Mesendoderm (in vitro differentiated cells): Measurements from ENCODE around the gene HSPB7. TPM values are rescaled to one million over a fixed set of nuclear protein-coding genes. Genes with fewer than 3 reads are reported as not detected.

Experiments
- DNase-seq: peaks from one replicate; pipeline ENCODE4 v3.0.0; 2013
- H2AK5ac ChIP-seq: 2 replicates; pipeline ENCODE4 v1.6.1; 2013; ENCODE audit warnings: low read length, inconsistent platforms
- H2BK120ac ChIP-seq: 2 replicates; pipeline ENCODE4 v1.6.1; 2013; ENCODE audit warnings: low read depth, mild to moderate bottlenecking, low read length, moderate library complexity, mixed read lengths
- H2BK15ac ChIP-seq: replicated peaks from 2 replicates; pipeline ENCODE4 v1.6.1; 2013; ENCODE audit warnings: low read depth, mild to moderate bottlenecking, moderate library complexity
- H2BK5ac ChIP-seq: 2 replicates; pipeline ENCODE4 v1.6.1; 2013; ENCODE audit warnings: low read length, inconsistent platforms
- H3K18ac ChIP-seq: 2 replicates; pipeline ENCODE4 v1.6.1; 2013; ENCODE audit warnings: mild to moderate bottlenecking, low read length, mixed read lengths
- H3K23ac ChIP-seq: one replicate; pipeline ENCODE4 v1.6.1; 2013; ENCODE audit warnings: low read length
- H3K27ac ChIP-seq: 2 replicates; pipeline ENCODE4 v1.5.1; 2013; ENCODE audit warnings: low read depth, mild to moderate bottlenecking, inconsistent platforms, low read length, moderate library complexity
- H3K27me3 ChIP-seq: 2 replicates; pipeline ENCODE4 v1.6.1; 2013; ENCODE audit warnings: low read length, control low read depth, mild to moderate bottlenecking, inconsistent platforms; ENCODE audit not compliant: insufficient read depth, poor library complexity
- H3K36me3 ChIP-seq: 2 replicates; pipeline ENCODE4 v1.6.1; 2013; ENCODE audit warnings: low read length, inconsistent platforms; ENCODE audit not compliant: control insufficient read depth, insufficient read depth
- H3K4ac ChIP-seq: one replicate; pipeline ENCODE4 v1.6.1; 2013; ENCODE audit warnings: low read depth, mild to moderate bottlenecking, low read length, moderate library complexity
- H3K4me1 ChIP-seq: 2 replicates; pipeline ENCODE4 v1.6.1; 2013; ENCODE audit warnings: low read depth, low read length, inconsistent platforms; ENCODE audit not compliant: control insufficient read depth
- H3K4me2 ChIP-seq: 2 replicates; pipeline ENCODE4 v1.6.1; 2013; ENCODE audit warnings: low read length
- H3K4me3 ChIP-seq: 2 replicates; pipeline ENCODE4 v1.5.1; 2013; ENCODE audit warnings: mild to moderate bottlenecking, low read length
- H3K56ac ChIP-seq: one replicate; pipeline ENCODE4 v1.6.1; 2013; ENCODE audit warnings: low read length
- H3K79me1 ChIP-seq: 2 replicates; pipeline ENCODE4 v1.6.1; 2013; ENCODE audit warnings: low read length, inconsistent platforms
- H3K79me2 ChIP-seq: 2 replicates; pipeline ENCODE4 v1.6.1; 2013; ENCODE audit warnings: mild to moderate bottlenecking, low read length; ENCODE audit not compliant: control insufficient read depth, insufficient read depth
- H3K9ac ChIP-seq: 2 replicates; pipeline ENCODE4 v1.6.1; 2013; ENCODE audit warnings: low read length, inconsistent platforms
- H4K5ac ChIP-seq: one replicate; pipeline ENCODE4 v1.6.1; 2013; ENCODE audit warnings: low read length
- H4K8ac ChIP-seq: one replicate; pipeline ENCODE4 v1.6.1; 2013; ENCODE audit warnings: low read depth, mild to moderate bottlenecking, control low read depth, low read length, moderate library complexity
- WGBS: extraction: QIAGEN DNeasy Blood & Tissue Kit; methylation state at CpG from one replicate; pipeline ENCODE4 v1.1.7; 2013; ENCODE audit warnings: low lambda C conversion rate, missing lambda C conversion rate; ENCODE audit not compliant: insufficient coverage; ENCODE audit errors: extremely low coverage; 5-methylcytosine and 5-hydroxymethylcytosine counted together
- small RNA-seq: library from polyadenylated mRNA; stranded (forward); fragments of <200 nt; extraction: miRNeasy Mini kit (QIAGEN cat#:217004); gene quantifications from one replicate; pipeline ENCODE3, GENCODE V24; 2013; ENCODE audit not compliant: insufficient read depth

The HSPB7 gene

DNA sequence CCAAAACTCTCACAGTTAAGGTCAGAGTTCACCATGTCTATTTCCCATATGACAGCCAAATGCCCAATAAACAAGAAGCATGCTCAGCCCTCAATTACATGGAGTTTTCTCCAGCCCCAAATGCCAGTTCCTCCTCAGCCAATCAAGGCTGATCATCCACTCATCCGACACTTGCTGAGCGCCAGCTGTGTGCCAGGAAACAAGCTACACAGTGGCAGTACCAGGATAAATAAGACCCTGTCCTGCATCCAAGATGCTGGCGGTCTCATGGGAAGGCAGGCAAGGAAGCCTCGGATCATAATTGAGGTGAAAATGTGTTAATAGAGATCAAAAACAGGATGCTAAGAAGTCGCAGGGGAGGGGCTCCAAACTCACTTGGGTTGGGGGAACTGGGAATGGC lies 49.7 kb downstream of the HSPB7 start:
- Histone ChIP-seq H4K8ac (no peak overlapping the region), H3K4me1 (no peaks in the 10 kb centered on the region), H3K79me1 (peaks cover 6% of the 10 kb centered on the region), H2BK5ac (no peak overlapping the region), H3K4me3 (no peak overlapping the region), H4K5ac (no peak overlapping the region), H3K79me2 (no peaks in the 10 kb centered on the region), H3K27ac (no peak overlapping the region), H3K56ac (no peak overlapping the region), H3K18ac (no peak overlapping the region), H3K4me2 (no peak overlapping the region), H3K9ac (no peak overlapping the region), H2BK120ac (no peak overlapping the region), H2AK5ac (no peak overlapping the region), H3K23ac (no peak overlapping the region), H2BK15ac (no peak overlapping the region), H3K4ac (no peak overlapping the region), H3K27me3 (no peaks in the 10 kb centered on the region), H3K36me3 (peaks cover 2% of the 10 kb centered on the region)
- DNase-seq = no peak
- WGBS = no CpG with 5 or more reads among the region's 5 CpGs

DNA sequence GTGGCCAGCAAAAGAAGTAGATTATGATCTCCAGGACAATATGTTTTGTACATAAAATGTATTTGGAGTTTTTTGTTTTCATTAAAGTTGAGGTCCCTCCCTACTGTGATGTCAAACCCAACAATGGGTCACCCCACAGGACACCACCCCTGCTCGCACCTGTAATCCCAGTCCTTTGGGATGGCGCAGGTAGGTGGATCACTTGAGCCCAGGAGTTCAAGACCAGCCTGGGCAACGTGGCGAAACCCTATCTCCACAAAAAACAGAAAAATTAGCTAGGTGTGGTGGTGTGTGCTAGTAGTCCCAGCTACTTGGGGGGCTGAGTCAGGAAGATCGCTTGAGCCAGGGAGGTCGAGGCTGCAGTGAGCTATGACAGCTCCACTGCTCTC lies 50.9 kb downstream of the HSPB7 start:
- peaks cover 3% of the 10 kb centered on the region for H3K79me1 ChIP-seq
- H3K4ac ChIP-seq = no peak overlapping the region
- H3K4me3 ChIP-seq = no peak overlapping the region
- no peak overlapping the region for H3K9ac ChIP-seq
- no peak overlapping the region for H4K5ac ChIP-seq
- H3K4me1 ChIP-seq = no peaks in the 10 kb centered on the region
- no peaks in the 10 kb centered on the region for H3K79me2 ChIP-seq
- no CpG with 5 or more reads among the region's 6 CpGs for WGBS
- H2BK15ac ChIP-seq = no peak overlapping the region
- H3K18ac ChIP-seq = no peak overlapping the region
- no peak for DNase-seq
- no peak overlapping the region for H2BK5ac ChIP-seq
- peaks cover 2% of the 10 kb centered on the region for H3K36me3 ChIP-seq
- no peak overlapping the region for H3K4me2 ChIP-seq
- H3K27me3 ChIP-seq = no peaks in the 10 kb centered on the region
- H2BK120ac ChIP-seq = no peak overlapping the region
- no peak overlapping the region for H3K27ac ChIP-seq
- no peak overlapping the region for H2AK5ac ChIP-seq
- no peak overlapping the region for H3K23ac ChIP-seq
- H3K56ac ChIP-seq = no peak overlapping the region
- H4K8ac ChIP-seq = no peak overlapping the region

DNA sequence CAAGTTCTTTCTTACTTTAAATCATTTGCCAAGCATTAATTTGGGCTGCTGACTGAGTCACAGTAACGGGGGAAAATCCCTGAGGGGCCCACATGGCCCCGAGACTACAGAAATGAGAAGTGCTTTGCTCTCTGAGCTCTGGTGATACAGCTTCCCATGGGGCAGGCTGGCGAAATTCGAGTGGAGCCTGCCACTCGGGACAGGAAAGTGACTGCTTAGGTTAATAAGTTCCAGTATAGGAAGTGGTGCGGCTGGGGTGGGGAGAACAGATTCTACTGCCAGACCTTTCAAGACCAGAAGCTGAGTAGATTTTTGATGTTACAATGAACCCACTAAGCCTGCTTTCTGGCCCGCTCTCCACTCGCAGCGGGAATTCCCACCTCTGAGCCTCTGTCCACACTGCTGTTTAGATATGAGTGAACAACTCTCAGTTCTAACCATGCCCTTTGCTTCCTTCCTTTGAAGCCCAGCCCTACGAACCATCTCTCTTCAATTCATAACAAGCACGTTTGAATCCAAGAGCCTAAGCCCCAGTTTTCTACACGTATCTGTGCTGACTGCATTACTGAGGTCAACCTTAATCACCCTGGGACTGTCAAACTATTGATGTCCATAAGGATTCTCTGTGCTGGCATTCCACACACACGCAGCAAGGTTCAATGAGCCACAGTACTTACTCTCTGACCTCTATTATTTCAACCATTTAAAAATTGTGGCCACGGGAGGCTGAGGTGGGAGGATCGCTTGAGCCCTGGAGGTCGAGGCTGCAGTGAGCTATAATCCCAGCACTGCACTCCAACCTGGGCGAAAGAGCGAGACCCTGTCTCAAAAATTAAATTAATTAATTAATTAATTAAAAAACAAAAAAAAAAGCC lies 51.5 kb downstream of the HSPB7 start:
- Histone ChIP-seq H2BK5ac (no peak overlapping the region), H3K79me2 (no peaks in the 10 kb centered on the region), H3K79me1 (peaks cover 3% of the 10 kb centered on the region), H2BK120ac (no peak overlapping the region), H3K4ac (no peak overlapping the region), H3K56ac (no peak overlapping the region), H4K5ac (no peak overlapping the region), H4K8ac (no peak overlapping the region), H3K4me2 (no peak overlapping the region), H3K4me1 (no peaks in the 10 kb centered on the region), H3K27me3 (no peaks in the 10 kb centered on the region), H3K27ac (no peak overlapping the region), H2BK15ac (no peak overlapping the region), H3K36me3 (peaks cover 2% of the 10 kb centered on the region), H2AK5ac (no peak overlapping the region), H3K23ac (no peak overlapping the region), H3K9ac (no peak overlapping the region), H3K4me3 (no peak overlapping the region), H3K18ac (no peak overlapping the region)
- no peak for DNase-seq
- WGBS = no CpG with 5 or more reads among the region's 18 CpGs

DNA sequence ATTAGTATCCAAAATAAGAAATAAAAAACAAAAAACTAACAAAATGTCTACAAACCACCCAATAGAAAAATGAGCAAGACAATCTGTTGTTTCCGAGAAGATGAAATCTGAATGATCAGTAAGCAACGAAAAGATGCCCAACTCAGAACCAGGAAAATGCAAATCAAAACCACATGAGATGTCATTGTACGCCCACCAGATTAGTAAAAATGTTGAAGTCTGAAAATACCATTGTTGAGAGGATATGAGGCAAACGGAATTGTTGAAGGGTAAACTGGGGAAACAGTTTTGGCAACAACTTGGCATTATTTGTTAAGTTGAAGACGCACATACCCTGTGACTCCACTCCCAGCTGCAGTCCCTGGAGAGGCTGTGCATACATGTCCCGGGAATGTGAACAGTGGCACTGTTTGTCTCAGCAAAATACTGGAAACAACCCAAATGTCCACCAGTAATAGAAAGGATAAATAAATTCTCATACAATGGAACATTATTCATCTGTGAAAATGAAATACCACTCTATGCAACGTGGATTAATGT lies 52.5 kb downstream of the HSPB7 start:
- no peak overlapping the region for H2BK120ac ChIP-seq
- H3K27me3 ChIP-seq = no peaks in the 10 kb centered on the region
- no peak overlapping the region for H2AK5ac ChIP-seq
- no peak overlapping the region for H3K4me3 ChIP-seq
- no peak overlapping the region for H2BK5ac ChIP-seq
- H3K79me1 ChIP-seq = peaks cover 3% of the 10 kb centered on the region
- H3K79me2 ChIP-seq = no peaks in the 10 kb centered on the region
- no peak overlapping the region for H2BK15ac ChIP-seq
- no CpG with 5 or more reads among the region's 7 CpGs for WGBS
- H3K18ac ChIP-seq = no peak overlapping the region
- H3K9ac ChIP-seq = no peak overlapping the region
- peaks cover 2% of the 10 kb centered on the region for H3K36me3 ChIP-seq
- H3K4me2 ChIP-seq = no peak overlapping the region
- DNase-seq = no peak
- no peak overlapping the region for H4K5ac ChIP-seq
- no peaks in the 10 kb centered on the region for H3K4me1 ChIP-seq
- no peak overlapping the region for H3K4ac ChIP-seq
- no peak overlapping the region for H3K23ac ChIP-seq
- no peak overlapping the region for H3K56ac ChIP-seq
- no peak overlapping the region for H3K27ac ChIP-seq
- H4K8ac ChIP-seq = no peak overlapping the region

Small RNAs within 50 kb of the gene (small RNA-seq; reads per million reads assigned to genes)
- not detected for gene AL355994.1
- gene AL355994.5 = not detected
